Measurements from ENCODE around the gene NRP1. TPM values are rescaled to one million over a fixed set of nuclear protein-coding genes. Genes with fewer than 3 reads are reported as not detected.

Gene NRP1
- total RNA-seq, 1 donor from 2014 or later, result 91.9 TPM

GRCh38 chr10:33178026-33178755 is 156.3 kb downstream of the NRP1 start:
- no peak for DNase-seq

- no peak for DNase-seq
Observed at GRCh38 chr10:33176688-33177087, 157.8 kb downstream of the NRP1 start.

GRCh38 chr10:33174674-33175434 is 159.6 kb downstream of the NRP1 start:
- no peak for DNase-seq

GRCh38 chr10:33165911-33166310 is 168.6 kb downstream of the NRP1 start:
- no peak for DNase-seq

- DNase-seq, result no peak
Observed at GRCh38 chr10:33164060-33164709, 170.3 kb downstream of the NRP1 start.

GRCh38 chr10:33162248-33162575 is 172.3 kb downstream of the NRP1 start:
- no peak for DNase-seq

- no peak for DNase-seq
Observed at GRCh38 chr10:33161550-33162247, 172.8 kb downstream of the NRP1 start.

GRCh38 chr10:33160151-33160550 is 174.3 kb downstream of the NRP1 start:
- no peak for DNase-seq

GRCh38 chr10:33157103-33157502 is 177.4 kb downstream of the NRP1 start:
- DNase-seq, result no peak

GRCh38 chr10:33155720-33156638 is 178.5 kb downstream of the NRP1 start:
- no peak for DNase-seq

GRCh38 chr10:33154590-33154989 is 179.9 kb downstream of the NRP1 start:
- no peak for DNase-seq

GRCh38 chr10:33153968-33154327 is 180.5 kb downstream of the NRP1 start:
- DNase-seq, result no peak

GRCh38 chr10:33153251-33153967 is 181.1 kb downstream of the NRP1 start:
- DNase-seq, result no peak

- DNase-seq, result no peak
Observed at GRCh38 chr10:33152750-33153149, 181.7 kb downstream of the NRP1 start.

GRCh38 chr10:33152146-33152545 is 182.3 kb downstream of the NRP1 start:
- DNase-seq, result no peak

GRCh38 chr10:33151344-33151864 is 183.1 kb downstream of the NRP1 start:
- DNase-seq, result no peak

- no peak for DNase-seq
Observed at GRCh38 chr10:33150889-33151288, 183.6 kb downstream of the NRP1 start.

GRCh38 chr10:33150146-33150545 is 184.3 kb downstream of the NRP1 start:
- DNase-seq, result no peak

GRCh38 chr10:33147013-33147310 is 187.5 kb downstream of the NRP1 start:
- DNase-seq, result no peak

GRCh38 chr10:33146189-33147012 is 188.1 kb downstream of the NRP1 start:
- no peak for DNase-seq

Data from occipital lobe (tissue), 2 donors.